GM19452 (cell line): ENCODE data around the gene GRIP2.

Experiments
- ATAC-seq: cut with Tn5 transposase; IDR thresholded peaks from one replicate; pipeline ENCODE4 v1.9.1; 2021; ENCODE audit not compliant: unreplicated experiment

GRIP2 gene

GRCh38 chr3:14471690-14472089 is 68.5 kb downstream of the GRIP2 start:
- no peak for ATAC-seq

- ATAC-seq, result no peak
Observed at GRCh38 chr3:14471016-14471415, 69.1 kb downstream of the GRIP2 start.

DNA sequence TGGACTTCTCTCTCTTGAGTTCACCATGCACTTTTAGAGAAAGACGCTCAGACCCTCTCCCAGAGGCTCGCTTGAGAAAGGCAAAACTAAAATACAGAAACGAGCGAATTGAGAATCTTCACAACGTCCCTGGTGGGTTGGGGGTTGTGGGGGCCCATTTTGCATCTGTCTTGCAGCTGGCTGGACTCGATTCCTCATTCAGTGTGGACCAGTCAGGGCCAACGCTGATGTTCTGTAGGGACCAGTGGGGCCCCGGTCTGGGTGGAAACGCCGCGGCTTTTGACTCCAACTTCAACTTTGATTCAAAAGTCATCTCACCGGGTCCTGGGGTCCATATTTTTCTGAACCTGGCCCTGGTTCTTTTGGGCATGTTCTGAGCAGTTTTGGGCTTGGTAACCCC is 69.7 kb downstream of the GRIP2 start:
- no peak for ATAC-seq

DNA sequence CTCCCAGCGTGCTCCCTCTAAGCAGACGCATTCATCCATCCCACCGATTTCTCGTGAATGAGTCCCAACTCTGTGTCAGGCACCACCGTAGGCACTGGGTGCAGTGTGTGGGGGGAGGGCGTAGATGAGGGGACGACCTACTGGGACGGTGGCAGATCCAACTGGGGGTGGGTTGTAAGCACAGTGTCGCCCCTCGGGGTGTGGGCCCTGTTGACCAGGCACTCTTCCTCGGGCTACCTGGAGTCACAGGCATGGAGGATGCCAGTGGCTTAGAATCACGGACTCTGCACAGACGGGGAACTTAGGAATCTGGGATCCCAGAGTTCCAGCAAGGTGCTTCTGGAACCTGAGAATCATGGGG is 71.5 kb downstream of the GRIP2 start:
- ATAC-seq, result no peak

DNA sequence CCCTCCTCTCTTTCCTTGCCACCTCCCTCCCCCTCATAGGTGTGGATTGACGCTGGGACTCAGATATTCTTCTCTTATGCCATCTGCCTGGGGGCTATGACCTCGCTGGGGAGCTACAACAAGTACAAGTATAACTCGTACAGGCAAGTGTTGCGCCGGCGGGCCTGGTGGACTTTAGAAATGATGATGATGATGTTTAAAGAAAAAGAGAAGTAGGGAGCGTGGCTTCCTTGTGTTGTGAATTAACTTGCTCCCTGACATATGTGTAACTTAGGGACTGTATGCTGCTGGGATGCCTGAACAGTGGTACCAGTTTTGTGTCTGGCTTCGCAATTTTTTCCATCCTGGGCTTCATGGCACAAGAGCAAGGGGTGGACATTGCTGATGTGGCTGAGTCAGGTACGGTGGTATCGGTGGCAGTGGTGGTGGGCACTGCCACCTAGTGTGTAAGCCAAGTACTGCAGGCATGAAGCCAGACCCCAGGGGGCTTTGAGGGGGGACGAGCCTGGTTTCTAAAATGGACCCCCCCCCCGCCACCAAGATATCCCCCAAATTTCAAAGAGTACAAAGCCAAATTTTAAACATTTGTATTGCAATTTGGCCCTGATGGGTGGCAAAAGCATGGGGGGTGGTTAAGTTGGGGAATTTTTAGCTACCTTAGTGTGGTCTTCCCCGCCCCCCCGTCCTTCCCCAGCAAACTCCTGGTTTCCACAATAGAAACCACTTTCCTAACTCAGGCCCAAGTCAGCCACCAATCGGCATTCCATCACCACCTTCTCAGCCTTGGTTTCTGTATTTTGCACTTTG is 72.1 kb downstream of the GRIP2 start:
- no peak for ATAC-seq

GRCh38 chr3:14466179-14466903 is 73.8 kb downstream of the GRIP2 start:
- no peak for ATAC-seq

DNA sequence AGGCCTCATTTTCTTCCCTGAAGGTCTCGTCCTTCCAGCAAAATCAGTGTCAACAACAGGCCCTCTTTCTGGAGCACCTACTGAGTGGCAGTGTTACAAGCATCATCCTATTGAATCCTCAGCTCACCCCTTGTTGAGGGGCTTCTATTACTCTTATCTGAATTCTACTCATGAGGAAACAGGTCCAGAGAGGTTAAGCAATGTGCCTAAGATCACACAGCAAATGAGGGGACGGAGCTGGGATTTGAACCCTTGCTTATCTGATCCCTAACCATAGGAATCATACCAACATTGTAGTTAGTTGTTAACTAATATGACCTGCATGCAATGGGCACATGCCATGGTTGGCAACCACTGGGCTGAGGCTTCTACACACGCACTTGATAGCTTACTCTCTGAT is 74.7 kb downstream of the GRIP2 start:
- ATAC-seq, result no peak

DNA sequence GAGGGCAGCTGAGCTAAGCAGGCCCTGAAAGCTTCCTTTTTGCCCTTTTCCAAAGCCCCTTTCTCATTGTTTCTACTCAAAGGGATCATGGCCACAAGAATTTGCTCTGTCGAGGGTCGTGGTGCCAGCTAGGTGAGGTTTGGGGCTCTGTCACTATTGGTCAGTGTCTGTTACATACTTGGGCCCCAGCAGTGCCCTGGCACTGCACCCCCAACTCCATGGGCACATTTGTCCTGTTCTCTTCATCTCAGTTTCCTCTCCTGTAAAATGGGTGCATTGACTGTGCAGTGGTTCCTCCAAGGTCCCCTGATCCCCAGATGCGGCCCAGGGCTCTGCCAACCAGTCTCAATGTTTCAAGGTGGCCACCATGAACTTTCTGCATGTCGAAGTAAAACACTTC is 75.6 kb downstream of the GRIP2 start:
- no peak for ATAC-seq

DNA sequence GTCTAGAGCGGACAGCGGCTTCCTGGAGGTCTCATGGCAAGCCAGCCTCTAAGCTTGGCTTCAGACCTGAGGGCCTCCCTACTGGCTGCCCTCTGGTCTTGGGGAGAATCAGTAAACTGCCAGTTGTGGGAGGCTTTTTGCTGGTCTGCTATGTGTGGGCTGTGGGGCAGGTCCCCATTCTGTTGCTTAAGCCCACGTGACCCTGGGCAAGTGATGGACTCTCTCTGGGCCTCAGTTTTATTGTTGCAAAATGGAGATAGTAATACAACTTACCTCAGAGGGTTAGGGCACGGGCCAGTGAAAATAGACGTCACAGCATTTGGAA is 76.0 kb downstream of the GRIP2 start:
- no peak for ATAC-seq

DNA sequence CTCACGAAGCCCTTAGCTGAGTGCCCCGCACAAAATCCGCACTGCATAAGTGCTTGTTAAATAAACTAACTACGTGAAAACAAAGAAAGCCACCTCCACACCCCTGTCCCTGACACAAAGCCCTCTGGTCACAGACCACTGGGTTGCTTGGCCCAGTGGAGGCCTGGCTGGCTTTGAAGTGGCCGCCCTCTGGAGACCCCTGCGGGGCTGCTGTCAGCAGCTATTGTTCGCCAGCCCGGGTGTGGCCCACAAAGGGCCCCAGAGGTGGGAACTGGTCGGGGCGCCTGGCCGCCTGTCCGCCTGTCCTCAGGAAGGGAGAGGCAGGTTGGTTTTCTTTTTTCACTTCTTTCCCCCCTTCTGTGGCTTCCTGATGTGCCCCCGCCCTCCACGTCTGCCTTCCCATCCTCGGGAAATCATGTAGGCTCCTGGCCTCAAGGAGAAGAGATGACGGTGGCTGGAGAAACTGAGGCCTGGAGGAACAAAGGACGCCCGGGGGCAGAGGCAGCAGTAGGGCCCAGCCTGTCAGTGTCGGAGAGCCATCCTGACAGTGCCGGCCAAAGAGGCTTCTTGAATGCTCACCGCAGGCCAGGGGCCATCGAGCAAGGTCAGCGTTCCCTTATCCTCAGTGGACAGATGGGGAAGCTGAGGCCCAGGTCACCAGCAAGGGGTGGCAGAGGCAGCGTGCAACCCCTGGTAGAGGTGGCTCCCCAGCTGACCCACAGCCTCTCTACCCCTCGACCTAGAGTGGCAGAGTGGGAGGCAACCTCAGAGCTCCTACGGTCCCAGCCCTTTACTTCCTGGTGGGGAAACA is 76.6 kb downstream of the GRIP2 start:
- no peak for ATAC-seq

GRCh38 chr3:14462738-14463137 is 77.4 kb downstream of the GRIP2 start:
- ATAC-seq, result no peak

- no peak for ATAC-seq
Observed at GRCh38 chr3:14461748-14462324, 78.3 kb downstream of the GRIP2 start.

DNA sequence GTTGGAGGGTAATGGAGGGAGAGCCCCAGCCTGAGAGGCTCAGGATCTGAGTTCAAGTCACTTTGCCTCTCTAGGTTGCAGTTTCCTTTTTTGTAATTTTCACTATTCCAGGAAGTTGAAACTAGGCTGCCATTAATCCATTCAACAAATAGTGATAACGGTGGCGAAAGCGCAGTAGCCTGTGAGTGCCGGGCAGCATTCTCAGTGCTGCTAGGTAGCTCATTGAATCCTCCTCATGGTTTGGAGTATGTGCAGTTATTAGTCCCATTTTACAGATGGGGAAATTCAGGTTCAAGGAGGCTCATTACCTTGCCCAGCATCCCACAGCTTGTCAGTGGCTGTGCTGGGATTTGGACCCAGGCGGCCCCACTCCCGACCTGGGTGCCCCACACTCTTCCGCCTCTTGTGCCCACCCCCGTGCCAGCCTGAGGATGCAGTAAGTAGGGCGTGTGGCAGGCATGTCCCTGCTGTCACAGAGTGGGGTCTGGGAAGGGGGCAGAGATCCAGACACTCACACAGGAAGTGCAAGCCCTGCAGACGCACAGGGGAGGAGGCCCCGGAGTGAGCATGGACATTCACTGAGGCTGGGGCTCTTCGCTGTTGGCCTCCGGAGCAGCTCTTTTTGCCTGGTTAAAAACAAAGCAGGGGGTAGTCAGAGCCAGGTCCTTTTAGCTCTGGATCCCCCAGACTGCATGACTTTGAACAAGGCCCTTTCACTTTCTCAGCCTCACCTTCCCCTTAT is 79.0 kb downstream of the GRIP2 start:
- ATAC-seq, result no peak

GRCh38 chr3:14460342-14461005 is 79.7 kb downstream of the GRIP2 start:
- ATAC-seq, result no peak

- no peak for ATAC-seq
Observed at GRCh38 chr3:14459787-14460186, 80.4 kb downstream of the GRIP2 start.

DNA sequence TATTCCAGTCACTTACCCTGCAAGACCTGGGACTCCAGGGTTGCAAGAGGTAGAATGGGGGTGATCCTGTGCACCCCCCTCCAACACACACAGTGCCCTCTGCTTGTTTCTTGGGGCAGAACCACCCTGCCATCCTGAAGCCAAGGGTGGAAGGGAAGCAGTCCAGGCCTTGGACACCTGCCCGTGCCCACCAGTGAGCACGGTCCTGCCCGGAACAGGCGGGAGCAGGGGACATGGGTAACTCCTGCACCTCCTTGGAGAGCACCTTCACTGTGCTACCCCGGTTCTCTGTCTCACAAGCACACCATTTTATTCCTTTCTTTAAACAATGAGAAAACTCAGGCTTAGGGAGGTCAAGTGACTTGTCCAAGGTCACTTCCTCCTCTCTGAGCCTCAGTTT is 80.8 kb downstream of the GRIP2 start:
- ATAC-seq, result no peak

DNA sequence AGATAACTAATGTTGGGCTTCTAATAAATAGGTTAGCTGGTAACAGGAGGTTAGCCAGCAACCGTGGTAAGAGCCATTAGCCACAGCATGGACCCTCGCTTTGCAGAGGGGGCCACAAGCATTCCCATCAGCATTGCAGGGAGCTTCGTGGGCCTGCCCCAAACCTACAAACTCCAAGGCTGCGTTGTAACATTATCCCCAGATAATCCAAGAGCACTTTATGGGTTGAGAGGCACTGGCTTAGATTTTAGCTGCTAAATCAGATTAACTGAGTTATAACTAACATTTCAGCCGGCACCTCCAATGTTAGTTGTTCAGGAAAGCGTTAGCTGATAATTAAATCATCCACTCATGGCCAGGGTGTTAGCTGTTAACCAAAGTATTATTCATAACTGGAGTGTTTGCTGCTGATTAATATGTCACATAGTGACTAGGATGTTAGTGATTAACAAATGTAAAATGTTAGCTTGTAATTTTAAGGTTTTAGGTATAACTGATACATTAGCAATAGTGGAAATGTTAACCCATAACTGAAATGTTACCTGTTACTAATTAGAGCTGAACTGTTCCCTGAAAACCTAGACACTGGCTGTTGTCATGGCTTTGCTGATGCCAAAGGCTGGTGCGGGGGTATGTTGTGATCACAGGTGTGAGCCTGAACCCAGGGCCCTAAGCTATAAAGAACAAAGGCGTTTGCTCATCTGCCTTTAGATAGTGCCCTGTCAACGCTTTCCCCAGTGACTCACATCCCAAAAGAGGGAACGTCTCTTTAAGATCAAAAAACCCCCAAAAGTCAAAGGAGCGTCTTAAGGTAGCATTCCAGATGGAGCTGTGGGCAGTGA is 81.5 kb downstream of the GRIP2 start:
- peak; percentile 70 for ATAC-seq

GRCh38 chr3:14457999-14458398 is 82.1 kb downstream of the GRIP2 start:
- no peak for ATAC-seq

GRCh38 chr3:14457481-14457880 is 82.7 kb downstream of the GRIP2 start:
- ATAC-seq, result no peak
